CD14-positive monocyte (primary cell): ENCODE results near the gene SP9. TPM values are rescaled to one million over a fixed set of nuclear protein-coding genes. Genes with fewer than 3 reads are reported as not detected.

ENCODE experiments used
- DNase-seq, 3 donors: peaks; one replicate each; pipeline ENCODE4 v3.0.0-alpha.2; 2011 to 2022
- H2AFZ ChIP-seq: 2 replicates; pipeline ENCODE4 v1.6.0; 2012; ENCODE audit warnings: mild to moderate bottlenecking, low read depth, low read length, inconsistent platforms; ENCODE audit not compliant: insufficient read depth, poor library complexity, severe bottlenecking
- H3K27ac ChIP-seq, 2 donors: 1 replicate in 1 of 2; 2 replicates in 1 of 2; pipeline ENCODE4 v1.5.1; 2012 to 2013; ENCODE audit warnings: low read length in 2 of 2, control low read depth in 1 of 2, inconsistent platforms in 1 of 2, low read depth in 1 of 2, mild to moderate bottlenecking in 1 of 2
- H3K27me3 ChIP-seq, 2 donors: one replicate each; pipeline versions ENCODE4 v1.6.0 to v1.6.1; 2011 to 2013; ENCODE audit warnings: low read length in 2 of 2; ENCODE audit not compliant: control insufficient read depth in 2 of 2, insufficient read depth in 2 of 2
- H3K36me3 ChIP-seq, 2 donors: replicated peaks in 1 of 2; 1 replicate in 1 of 2; 2 replicates in 1 of 2; pipeline versions ENCODE4 v1.5.1 to v1.6.1; 2012 to 2013; ENCODE audit warnings: low read length in 2 of 2, control low read depth in 1 of 2, inconsistent platforms in 1 of 2, mild to moderate bottlenecking in 1 of 2; ENCODE audit not compliant: insufficient read depth in 2 of 2, control insufficient read depth in 1 of 2
- H3K4me1 ChIP-seq, 2 donors: 1 replicate in 1 of 2; 2 replicates in 1 of 2; pipeline versions ENCODE4 v1.5.1 to v1.6.1; 2012 to 2013; ENCODE audit warnings: low read length in 2 of 2, control low read depth in 1 of 2, inconsistent platforms in 1 of 2, mild to moderate bottlenecking in 1 of 2, moderate library complexity in 1 of 2; ENCODE audit not compliant: insufficient read depth in 2 of 2, control insufficient read depth in 1 of 2
- H3K4me2 ChIP-seq: replicated peaks from 2 replicates; pipeline ENCODE3; 2012; ENCODE audit warnings: low read length, moderate library complexity, mild to moderate bottlenecking; ENCODE audit not compliant: poor library complexity, severe bottlenecking; ENCODE audit errors: extremely low read depth
- H3K4me3 ChIP-seq, 3 experiments: fragments of 200-600 bp in 1 of 3; sonication (generic) in 1 of 3; replicated peaks in 1 of 3; 1 replicate in 2 of 3; 2 replicates in 1 of 3; pipeline ENCODE4 v1.5.1; 2011 to 2013; ENCODE audit warnings: low read length in 3 of 3, mild to moderate bottlenecking in 3 of 3, control low read depth in 2 of 3, low read depth in 2 of 3, inconsistent platforms in 1 of 3, moderate library complexity in 1 of 3
- H3K79me2 ChIP-seq: 2 replicates; pipeline ENCODE4 v1.6.0; 2012; ENCODE audit warnings: mild to moderate bottlenecking, control low read depth, inconsistent platforms, low read length, moderate library complexity; ENCODE audit not compliant: insufficient read depth
- H3K9ac ChIP-seq: 2 replicates; pipeline ENCODE4 v1.6.0; 2017; ENCODE audit warnings: low read length, mild to moderate bottlenecking; ENCODE audit not compliant: insufficient read depth, poor library complexity, severe bottlenecking
- H3K9me3 ChIP-seq, 2 donors: replicated peaks in 1 of 2; 1 replicate in 1 of 2; 2 replicates in 1 of 2; pipeline versions ENCODE4 v1.5.1 to v1.6.1; 2012 to 2013; ENCODE audit warnings: low read length in 2 of 2, control low read depth in 1 of 2; ENCODE audit not compliant: control insufficient read depth in 1 of 2, insufficient read depth in 1 of 2
- H4K20me1 ChIP-seq: 2 replicates; pipeline ENCODE4 v1.6.0; 2012; ENCODE audit warnings: mild to moderate bottlenecking, low read length, control low read depth, moderate library complexity; ENCODE audit not compliant: insufficient read depth
- H3K27ac Mint-ChIP-seq, 7 donors: one replicate each; pipeline ENCODE4 v1.8.0; 2020; ENCODE audit warnings: mild to moderate bottlenecking in 7 of 7, mixed read lengths in 7 of 7, moderate library complexity in 6 of 7, inconsistent platforms in 2 of 7
- H3K27me3 Mint-ChIP-seq, 3 donors: one replicate each; pipeline ENCODE4 v1.8.0; 2021 to 2022; ENCODE audit warnings: low read depth in 3 of 3, mild to moderate bottlenecking in 3 of 3, mixed read lengths in 3 of 3, moderate library complexity in 3 of 3, inconsistent platforms in 1 of 3
- H3K36me3 Mint-ChIP-seq, 2 donors: one replicate each; pipeline ENCODE4 v1.8.0; 2020; ENCODE audit warnings: mixed read lengths in 2 of 2, inconsistent platforms in 1 of 2, mild to moderate bottlenecking in 1 of 2
- H3K4me1 Mint-ChIP-seq: one replicate; pipeline ENCODE4 v1.8.0; 2020; ENCODE audit warnings: mild to moderate bottlenecking, mixed read lengths
- H3K4me3 Mint-ChIP-seq, 2 donors: one replicate each; pipeline ENCODE4 v1.8.0; 2020; ENCODE audit warnings: mild to moderate bottlenecking in 2 of 2, mixed read lengths in 2 of 2, moderate library complexity in 1 of 2
- H3K9me3 Mint-ChIP-seq, 7 donors: one replicate each; pipeline ENCODE4 v1.8.0; 2020 to 2022; ENCODE audit warnings: mixed read lengths in 7 of 7, mild to moderate bottlenecking in 6 of 7, moderate library complexity in 6 of 7, inconsistent platforms in 2 of 7
- WGBS: methylation state at CpG from one replicate; pipeline ENCODE4 v1.1.5; 2013; ENCODE audit warnings: missing lambda C conversion rate; ENCODE audit not compliant: insufficient coverage; 5-methylcytosine and 5-hydroxymethylcytosine counted together
- intact Hi-C, 2 donors: fragments of 100-400 bp; cut with micrococcal nuclease; formaldehyde crosslinking; loops; one replicate each; pipeline versions ENCODE4 v1.15.0 to v1.15.1; 2023
- polyA plus RNA-seq, 3 donors: library from polyadenylated mRNA; depleted of rRNA in 1 of 3; unstranded in 2 of 3; stranded (reverse) in 1 of 3; fragments of 300-500 nt in 2 of 3; fragments of >200 nt in 1 of 3; fragmentation: Illumina TruSeq in 2 of 3; gene quantifications; 1 replicate in 2 of 3; 2 replicates in 1 of 3; pipeline ENCODE4 v1.2.3, GENCODE V29; 2012 to 2021
- TF ChIP-seq, protein P1 (sequence below): fragments of 200-600 bp; IDR thresholded peaks from one replicate; pipeline ENCODE4 v1.8.0; 2022; ENCODE audit warnings: antibody characterized with exemption, mild to moderate bottlenecking

SP9 gene
- polyA plus RNA-seq, 3 donors, result not detected

DNA sequence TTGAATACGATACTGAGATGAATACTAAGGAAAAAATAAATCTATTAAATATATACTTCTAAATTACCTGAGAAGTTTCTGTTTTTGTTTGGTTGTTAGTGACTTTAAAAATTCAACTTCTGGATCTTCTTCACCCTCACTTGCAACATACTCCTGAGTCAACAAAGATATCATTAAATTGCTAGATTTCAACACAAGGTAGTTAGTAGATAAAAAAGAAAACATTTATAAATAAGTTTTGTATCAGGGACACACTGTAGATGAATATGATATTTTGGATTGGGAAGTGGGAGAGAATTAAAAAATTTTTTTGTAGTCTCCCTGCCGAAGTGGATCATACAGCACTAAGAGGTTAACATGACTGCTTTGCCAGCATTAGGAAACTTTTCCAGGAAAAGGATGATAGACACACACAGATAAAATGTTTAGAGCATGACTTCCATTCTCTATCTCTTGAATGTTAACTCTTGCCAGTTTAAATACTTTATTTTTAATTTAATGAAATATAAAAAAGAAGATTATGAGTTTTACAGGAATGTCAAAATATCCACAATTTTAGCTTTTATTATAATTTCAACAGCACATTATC is 15.9 kb downstream of the SP9 start:
- DNase-seq, result no peak
- Histone ChIP-seq H2AFZ (no peak overlapping the region), H3K4me3 (no peak overlapping the region), H3K9ac (no peak overlapping the region), H3K9me3 (no peaks in the 10 kb centered on the region), H3K27me3 (peaks cover 3 to 8% of the 10 kb centered on the region in 2 donors), H3K36me3 (peaks cover 36 to 62% of the 10 kb centered on the region in 2 donors), H3K4me2 (no peak overlapping the region), H3K27ac (no peak overlapping the region), H3K4me1 (no peaks in the 10 kb centered on the region), H3K79me2 (no peaks in the 10 kb centered on the region), H4K20me1 (peaks cover 24% of the 10 kb centered on the region)
- Mint-ChIP-seq H3K27ac (no peak overlapping the region), H3K4me3 (no peak overlapping the region), H3K36me3 (peaks cover 49 to 59% of the 10 kb centered on the region in 2 donors), H3K9me3 (peaks cover 0 to 2% (median 0%) of the 10 kb centered on the region in 7 donors), H3K27me3 (peaks cover 6 to 11% (median 10%) of the 10 kb centered on the region in 3 donors), H3K4me1 (no peaks in the 10 kb centered on the region)
- WGBS, result no CpG with 5 or more reads among the region's 2 CpGs
- TF ChIP-seq, protein P1, sequence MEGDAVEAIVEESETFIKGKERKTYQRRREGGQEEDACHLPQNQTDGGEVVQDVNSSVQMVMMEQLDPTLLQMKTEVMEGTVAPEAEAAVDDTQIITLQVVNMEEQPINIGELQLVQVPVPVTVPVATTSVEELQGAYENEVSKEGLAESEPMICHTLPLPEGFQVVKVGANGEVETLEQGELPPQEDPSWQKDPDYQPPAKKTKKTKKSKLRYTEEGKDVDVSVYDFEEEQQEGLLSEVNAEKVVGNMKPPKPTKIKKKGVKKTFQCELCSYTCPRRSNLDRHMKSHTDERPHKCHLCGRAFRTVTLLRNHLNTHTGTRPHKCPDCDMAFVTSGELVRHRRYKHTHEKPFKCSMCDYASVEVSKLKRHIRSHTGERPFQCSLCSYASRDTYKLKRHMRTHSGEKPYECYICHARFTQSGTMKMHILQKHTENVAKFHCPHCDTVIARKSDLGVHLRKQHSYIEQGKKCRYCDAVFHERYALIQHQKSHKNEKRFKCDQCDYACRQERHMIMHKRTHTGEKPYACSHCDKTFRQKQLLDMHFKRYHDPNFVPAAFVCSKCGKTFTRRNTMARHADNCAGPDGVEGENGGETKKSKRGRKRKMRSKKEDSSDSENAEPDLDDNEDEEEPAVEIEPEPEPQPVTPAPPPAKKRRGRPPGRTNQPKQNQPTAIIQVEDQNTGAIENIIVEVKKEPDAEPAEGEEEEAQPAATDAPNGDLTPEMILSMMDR, result no peak
- intact Hi-C loops, result no loop called here

DNA sequence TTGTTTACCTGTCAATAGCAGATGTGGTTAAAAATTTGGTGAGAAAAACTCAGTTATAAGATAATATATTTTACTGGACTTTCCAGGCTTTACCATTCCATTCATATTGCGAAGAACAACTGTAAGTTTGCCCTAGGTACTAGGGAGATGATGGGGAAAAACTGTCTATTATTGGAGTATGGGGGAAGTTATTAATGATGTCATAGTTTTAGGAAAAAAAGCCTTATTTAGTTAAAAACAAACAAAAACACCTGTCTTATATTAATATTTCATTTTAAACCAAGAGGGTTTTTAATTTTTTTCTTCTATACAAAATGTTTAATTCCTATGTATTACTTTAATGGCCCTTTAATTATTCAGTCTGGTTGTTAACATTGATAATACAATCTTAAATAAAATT is 18.2 kb downstream of the SP9 start:
- Histone ChIP-seq H3K79me2 (no peaks in the 10 kb centered on the region), H3K4me2 (no peak overlapping the region), H3K9ac (no peak overlapping the region), H4K20me1 (peaks cover 32% of the 10 kb centered on the region), H3K36me3 (peaks cover 37 to 64% of the 10 kb centered on the region in 2 donors), H3K4me1 (no peaks in the 10 kb centered on the region), H3K27ac (no peak overlapping the region), H2AFZ (no peak overlapping the region), H3K4me3 (no peak overlapping the region), H3K27me3 (no peaks in the 10 kb centered on the region), H3K9me3 (no peaks in the 10 kb centered on the region)
- peaks cover 0 to 2% (median 0%) of the 10 kb centered on the region in 7 donors for H3K9me3 Mint-ChIP-seq
- TF ChIP-seq, protein P1, result no peak
- no CpG with 5 or more reads among the region's 1 CpG for WGBS
- no peak for DNase-seq
- H3K27ac Mint-ChIP-seq, result no peak overlapping the region
- H3K27me3 Mint-ChIP-seq, result peaks cover 0 to 4% (median 2%) of the 10 kb centered on the region in 3 donors
- no peaks in the 10 kb centered on the region for H3K4me1 Mint-ChIP-seq
- H3K36me3 Mint-ChIP-seq, result peaks cover 42 to 53% of the 10 kb centered on the region in 2 donors
- intact Hi-C loops, result no loop called here
- no peak overlapping the region for H3K4me3 Mint-ChIP-seq
